Lung (tissue), 12 donors: Measurements from ENCODE around the gene ACCSL. TPM values are rescaled to one million over a fixed set of nuclear protein-coding genes. Genes with fewer than 3 reads are reported as not detected.
A peak's percentile ranks its signal among the peaks of the same experiment; 100 is the strongest.

Experiments used
- ATAC-seq: fragments of 200-7000 bp; cut with Tn5 transposase; one replicate; pipeline ENCODE4 v1.9.1; 2020; ENCODE audit warnings: moderate number of reproducible peaks; ENCODE audit not compliant: insufficient read depth, low FRiP score
- DNase-seq, 3 donors: peaks; one replicate each; pipeline ENCODE4 v3.0.0-alpha.2; 2013 to 2017
- H3K27ac ChIP-seq, 2 donors: one replicate each; pipeline ENCODE4 v1.5.1; 2013; ENCODE audit warnings: mild to moderate bottlenecking in 2 of 2, moderate library complexity in 2 of 2, control low read depth in 1 of 2, inconsistent platforms in 1 of 2, low read depth in 1 of 2, low read length in 1 of 2
- H3K27me3 ChIP-seq, 3 donors: one replicate each; pipeline ENCODE4 v1.5.1; 2013; ENCODE audit warnings: low read length in 2 of 3; ENCODE audit not compliant: control insufficient read depth in 3 of 3, insufficient read depth in 3 of 3
- H3K36me3 ChIP-seq, 4 donors: one replicate each; pipeline ENCODE4 v1.5.1; 2013; ENCODE audit warnings: low read length in 4 of 4, mild to moderate bottlenecking in 1 of 4, moderate library complexity in 1 of 4; ENCODE audit not compliant: control insufficient read depth in 4 of 4, insufficient read depth in 4 of 4
- H3K4me1 ChIP-seq, 5 donors: one replicate each; pipeline ENCODE4 v1.5.1; 2013; ENCODE audit warnings: low read length in 5 of 5, mild to moderate bottlenecking in 2 of 5, moderate library complexity in 1 of 5; ENCODE audit not compliant: control insufficient read depth in 5 of 5, insufficient read depth in 5 of 5
- H3K4me3 ChIP-seq: one replicate; pipeline ENCODE4 v1.5.1; 2013; ENCODE audit warnings: mild to moderate bottlenecking, control low read depth, moderate library complexity
- H3K9ac ChIP-seq, 2 donors: one replicate each; pipeline ENCODE4 v1.5.1; 2013; ENCODE audit warnings: low read length in 2 of 2, control low read depth in 1 of 2; ENCODE audit not compliant: insufficient read depth in 1 of 2
- H3K9me3 ChIP-seq, 4 donors: one replicate each; pipeline ENCODE4 v1.5.1; 2013; ENCODE audit warnings: low read length in 3 of 4, mild to moderate bottlenecking in 1 of 4, moderate library complexity in 1 of 4; ENCODE audit not compliant: control insufficient read depth in 4 of 4, insufficient read depth in 3 of 4
- CTCF ChIP-seq: IDR thresholded peaks from 2 replicates; pipeline ENCODE4 v1.5.1; 2012; ENCODE audit warnings: mild to moderate bottlenecking; ENCODE audit errors: control extremely low read depth, extremely low read depth
- WGBS, 2 donors: extraction: QIAGEN DNeasy Blood & Tissue Kit; methylation state at CpG; one replicate each; pipeline ENCODE4 v1.1.7; 2013; 5-methylcytosine and 5-hydroxymethylcytosine counted together
- polyA plus RNA-seq, 2 donors: library from polyadenylated mRNA; stranded (reverse); fragments of 200-250 nt; gene quantifications; one replicate each; pipeline ENCODE4 v1.2.1, GENCODE V29; 2013
- total RNA-seq, 2 donors: library from RNA; depleted of rRNA in 1 of 2; stranded (reverse); fragments of >200 nt in 1 of 2; gene quantifications; one replicate each; pipeline ENCODE4 v1.2.1, GENCODE V29; 2014 to 2021
- donor health status: control.
- donor health status: control.
- donor health status: Bipolar disorder and iron deficiency.
- donor health status: healthy.
- donor health status: DM: yes; HTN: yes; CAD: no.

ACCSL gene
- total and polyA plus RNA-seq, 4 donors: 0.02 to 0.14 TPM; not detected in 2

- no peak for DNase-seq
- ATAC-seq: no peak
- Histone ChIP-seq H3K4me3 (no peak overlapping the region), H3K27ac (no peak overlapping the region), H3K36me3 (no peaks in the 10 kb centered on the region), H3K9ac (no peak overlapping the region), H3K4me1 (peaks cover 7 to 35% (median 11%) of the 10 kb centered on the region in 5 donors), H3K27me3 (no peaks in the 10 kb centered on the region), H3K9me3 (peaks cover 0 to 9% (median 0%) of the 10 kb centered on the region in 4 donors)
- TF ChIP-seq CTCF: no peak
- 92 to 96% methylated on average over 3 of the region's 3 CpGs for WGBS, 2 donors
These were observed 18.8 kb upstream of the ACCSL start for GRCh38 chr11:44028816-44029506.

- 92 to 96% methylated on average over 1 of the region's 1 CpG for WGBS, 2 donors
- H3K9ac ChIP-seq: no peak overlapping the region
- no peak overlapping the region for H3K27ac ChIP-seq
- ATAC-seq: no peak
- no peak overlapping the region for H3K4me3 ChIP-seq
- peaks cover 0 to 9% (median 0%) of the 10 kb centered on the region in 4 donors for H3K9me3 ChIP-seq
- DNase-seq: no peak
- TF ChIP-seq CTCF: no peak
- H3K27me3 ChIP-seq: no peaks in the 10 kb centered on the region
- no peaks in the 10 kb centered on the region for H3K36me3 ChIP-seq
- peaks cover 7 to 35% (median 11%) of the 10 kb centered on the region in 5 donors for H3K4me1 ChIP-seq
These were observed 18.3 kb upstream of the ACCSL start for GRCh38 chr11:44029507-44029845.

- WGBS, 2 donors: 44 to 76% methylated on average over 5 of the region's 5 CpGs
- TF ChIP-seq CTCF: no peak
- Histone ChIP-seq H3K27ac (peak overlapping the region in 1 of 2 donors; percentile 42), H3K9ac (peak overlapping the region in 1 of 2 donors; percentile 82), H3K36me3 (no peaks in the 10 kb centered on the region), H3K4me1 (peaks cover 7 to 35% (median 11%) of the 10 kb centered on the region in 5 donors), H3K9me3 (peaks cover 0 to 9% (median 0%) of the 10 kb centered on the region in 4 donors), H3K27me3 (no peaks in the 10 kb centered on the region), H3K4me3 (no peak overlapping the region)
- DNase-seq (peak; percentile 75 to 93 (median 88)), ATAC-seq (peak; percentile 17)
These were observed 17.5 kb upstream of the ACCSL start for GRCh38 chr11:44029977-44030911.
